HG03064 (cell line): ENCODE data around the gene TNFRSF18.

Source experiments
- ATAC-seq: cut with Tn5 transposase; IDR thresholded peaks from one replicate; pipeline ENCODE4 v1.9.1; 2021; ENCODE audit warnings: low read depth; ENCODE audit not compliant: unreplicated experiment

TNFRSF18 gene

GRCh38 chr1:1167841-1168450 lies 38.4 kb downstream of the TNFRSF18 start:
- no peak for ATAC-seq

GRCh38 chr1:1167398-1167821 lies 39.0 kb downstream of the TNFRSF18 start:
- no peak for ATAC-seq

- no peak for ATAC-seq
Measured at GRCh38 chr1:1166642-1167397, 39.6 kb downstream of the TNFRSF18 start.

GRCh38 chr1:1165900-1166421 lies 40.4 kb downstream of the TNFRSF18 start:
- no peak for ATAC-seq

- no peak for ATAC-seq
Measured at GRCh38 chr1:1165485-1165884, 40.9 kb downstream of the TNFRSF18 start.

GRCh38 chr1:1164701-1165451 lies 41.5 kb downstream of the TNFRSF18 start:
- no peak for ATAC-seq

GRCh38 chr1:1164361-1164700 lies 42.1 kb downstream of the TNFRSF18 start:
- ATAC-seq, result no peak

GRCh38 chr1:1163538-1164070 lies 42.8 kb downstream of the TNFRSF18 start:
- no peak for ATAC-seq

GRCh38 chr1:1162597-1163537 lies 43.5 kb downstream of the TNFRSF18 start:
- no peak for ATAC-seq

- no peak for ATAC-seq
Measured at GRCh38 chr1:1161683-1162079, 44.7 kb downstream of the TNFRSF18 start.

- ATAC-seq, result no peak
Measured at GRCh38 chr1:1161078-1161682, 45.2 kb downstream of the TNFRSF18 start.

GRCh38 chr1:1160281-1160930 lies 46.0 kb downstream of the TNFRSF18 start:
- no peak for ATAC-seq

- ATAC-seq, result no peak
Measured at GRCh38 chr1:1157914-1158710, 48.3 kb downstream of the TNFRSF18 start.

- no peak for ATAC-seq
Measured at GRCh38 chr1:1157426-1157913, 48.9 kb downstream of the TNFRSF18 start.

- no peak for ATAC-seq
Measured at GRCh38 chr1:1157033-1157365, 49.4 kb downstream of the TNFRSF18 start.

GRCh38 chr1:1156140-1157032 lies 50.0 kb downstream of the TNFRSF18 start:
- no peak for ATAC-seq

GRCh38 chr1:1155258-1155657 lies 51.1 kb downstream of the TNFRSF18 start:
- no peak for ATAC-seq
